Fibroblast of upper back skin (primary cell): ENCODE results near the gene GPD1.

Experiments
- DNase-seq: peaks from one replicate; pipeline ENCODE4 v3.0.0-alpha.2; 2013

GPD1 gene

DNA sequence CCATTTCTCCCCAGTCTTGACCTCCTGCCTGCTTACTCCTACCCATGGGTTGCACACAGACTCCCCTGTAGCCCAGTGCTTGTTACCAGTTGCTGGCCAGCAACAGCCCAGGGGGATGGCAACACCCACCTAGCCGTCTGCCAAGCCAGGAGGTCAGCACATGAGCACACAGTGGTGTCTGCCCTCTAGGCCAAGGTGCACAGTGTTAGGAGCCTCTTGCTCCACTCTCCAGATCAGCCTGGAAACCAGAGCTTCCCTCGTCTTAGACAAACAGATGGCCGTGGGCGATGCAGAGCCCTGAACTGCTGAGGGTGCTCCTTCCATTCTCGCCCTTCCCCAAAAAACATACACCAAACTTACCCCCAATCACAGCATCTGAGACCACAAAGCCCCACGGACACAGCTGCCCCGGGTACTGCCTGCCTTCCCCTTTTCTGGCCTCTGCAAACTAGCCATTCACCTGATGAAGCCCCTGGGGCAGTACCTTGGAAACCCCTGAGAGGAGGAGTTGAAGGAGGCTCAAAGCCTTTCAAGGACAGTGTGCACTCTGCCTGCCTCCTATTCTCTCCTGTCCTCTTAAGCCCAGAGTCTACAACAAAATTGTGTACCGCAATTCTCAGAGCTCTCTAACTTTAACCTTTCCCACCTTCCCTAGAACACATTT, 1.0 kb upstream of the GPD1 start:
- DNase-seq: no peak

DNA sequence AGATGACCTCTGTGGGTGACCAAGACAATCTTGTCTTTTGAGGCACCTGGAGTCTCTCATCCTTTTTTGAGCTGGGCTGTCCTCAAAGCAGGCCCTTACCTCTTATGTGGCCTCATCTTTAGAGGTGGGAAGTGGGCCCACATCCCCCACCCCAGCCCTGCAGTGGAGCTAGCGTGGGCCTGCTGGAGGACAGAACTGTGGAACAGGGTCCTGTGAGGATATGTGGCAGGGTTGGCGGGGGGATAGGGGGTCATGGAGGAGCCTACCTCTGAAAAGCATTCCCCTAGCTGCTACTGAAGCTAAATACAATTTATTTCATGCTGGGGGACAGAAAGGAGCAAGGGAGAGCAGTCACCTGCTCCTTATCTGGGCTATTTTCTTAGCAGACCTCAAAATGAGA, 457 bp upstream of the GPD1 start:
- no peak for DNase-seq

DNA sequence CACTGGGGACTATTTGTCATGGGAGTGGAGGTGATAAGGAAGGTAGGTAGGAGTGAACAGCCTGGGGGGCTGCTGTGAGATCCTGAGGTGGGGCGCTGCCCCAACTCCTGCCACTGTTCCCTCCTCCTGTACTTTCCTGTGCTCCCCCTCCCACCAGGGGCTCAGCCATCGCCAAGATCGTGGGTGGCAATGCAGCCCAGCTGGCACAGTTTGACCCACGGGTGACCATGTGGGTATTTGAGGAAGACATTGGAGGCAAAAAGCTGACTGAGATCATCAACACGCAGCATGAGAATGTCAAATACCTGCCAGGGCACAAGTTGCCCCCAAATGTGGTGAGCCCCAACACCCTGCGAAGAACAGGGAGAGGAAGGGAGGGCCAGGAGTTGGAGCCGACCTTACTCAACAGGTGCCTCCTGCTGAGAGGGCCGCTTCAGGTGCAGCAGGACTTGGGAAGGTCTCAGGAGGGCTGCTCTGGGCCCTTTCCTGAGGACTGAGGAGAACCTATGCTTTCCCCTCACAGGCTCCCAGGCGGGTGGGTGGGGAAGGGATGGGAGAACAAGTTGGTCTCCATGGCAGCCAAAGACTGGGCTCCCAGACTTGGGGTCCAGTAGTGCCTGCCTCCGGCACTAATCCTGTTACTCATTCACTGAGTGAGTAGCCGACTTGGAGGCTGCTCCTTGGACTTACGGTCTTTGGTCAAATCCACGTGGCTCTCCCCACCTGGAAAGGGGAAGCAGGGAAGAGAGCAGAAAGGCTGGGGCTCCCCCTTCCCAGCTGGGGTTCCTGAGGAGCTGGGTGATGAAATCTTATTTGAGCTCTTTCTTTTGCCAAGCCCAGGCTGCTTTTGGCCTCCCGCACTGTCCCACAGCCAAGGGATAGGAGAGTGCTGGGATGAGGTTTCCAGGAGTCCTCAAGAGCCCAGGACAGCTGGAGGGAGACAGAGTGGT, 884 bp downstream of the GPD1 start:
- no peak for DNase-seq

DNA sequence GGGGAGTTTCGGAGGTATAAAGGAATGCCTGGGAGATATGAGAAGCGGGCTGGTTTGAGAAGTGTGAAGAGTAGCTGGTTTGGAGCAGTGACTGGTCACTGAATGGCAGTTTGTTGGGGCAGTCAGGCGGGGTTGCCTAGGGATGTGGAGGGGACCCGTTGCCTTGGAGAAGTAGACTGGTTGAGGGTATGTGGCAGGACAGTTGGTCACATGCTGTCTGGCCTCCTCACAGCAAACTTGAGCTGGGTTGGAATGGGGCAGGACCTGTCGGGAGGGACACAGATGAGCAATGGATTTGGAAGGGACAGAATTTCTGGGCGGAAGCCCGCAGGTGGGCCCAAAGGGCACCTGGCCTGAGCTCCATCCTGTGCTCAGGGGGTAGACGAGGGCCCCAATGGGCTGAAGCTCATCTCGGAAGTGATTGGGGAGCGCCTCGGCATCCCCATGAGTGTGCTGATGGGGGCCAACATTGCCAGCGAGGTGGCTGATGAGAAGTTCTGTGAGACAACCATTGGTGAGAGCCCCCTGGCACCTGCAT, 2.2 kb downstream of the GPD1 start:
- DNase-seq: no peak

DNA sequence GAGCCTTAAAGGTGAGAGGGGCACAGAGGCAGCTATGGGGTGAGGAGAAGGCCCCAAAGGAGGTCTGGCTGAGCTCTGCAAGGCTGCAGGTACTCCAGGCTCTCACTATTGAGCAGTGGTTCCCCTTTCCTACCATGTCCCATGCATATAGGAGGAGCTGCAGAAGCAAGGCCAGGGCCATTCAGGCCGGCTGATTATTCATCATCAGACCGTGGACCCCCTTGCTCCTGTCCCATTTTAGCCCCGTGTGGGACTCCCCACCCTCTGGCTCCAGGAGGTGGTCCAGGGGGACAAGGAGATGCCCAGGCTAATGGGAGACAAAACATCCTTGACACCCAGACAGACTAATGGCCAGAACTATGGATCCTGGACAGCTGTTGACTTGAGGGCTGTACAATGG, 3.1 kb downstream of the GPD1 start:
- no peak for DNase-seq

DNA sequence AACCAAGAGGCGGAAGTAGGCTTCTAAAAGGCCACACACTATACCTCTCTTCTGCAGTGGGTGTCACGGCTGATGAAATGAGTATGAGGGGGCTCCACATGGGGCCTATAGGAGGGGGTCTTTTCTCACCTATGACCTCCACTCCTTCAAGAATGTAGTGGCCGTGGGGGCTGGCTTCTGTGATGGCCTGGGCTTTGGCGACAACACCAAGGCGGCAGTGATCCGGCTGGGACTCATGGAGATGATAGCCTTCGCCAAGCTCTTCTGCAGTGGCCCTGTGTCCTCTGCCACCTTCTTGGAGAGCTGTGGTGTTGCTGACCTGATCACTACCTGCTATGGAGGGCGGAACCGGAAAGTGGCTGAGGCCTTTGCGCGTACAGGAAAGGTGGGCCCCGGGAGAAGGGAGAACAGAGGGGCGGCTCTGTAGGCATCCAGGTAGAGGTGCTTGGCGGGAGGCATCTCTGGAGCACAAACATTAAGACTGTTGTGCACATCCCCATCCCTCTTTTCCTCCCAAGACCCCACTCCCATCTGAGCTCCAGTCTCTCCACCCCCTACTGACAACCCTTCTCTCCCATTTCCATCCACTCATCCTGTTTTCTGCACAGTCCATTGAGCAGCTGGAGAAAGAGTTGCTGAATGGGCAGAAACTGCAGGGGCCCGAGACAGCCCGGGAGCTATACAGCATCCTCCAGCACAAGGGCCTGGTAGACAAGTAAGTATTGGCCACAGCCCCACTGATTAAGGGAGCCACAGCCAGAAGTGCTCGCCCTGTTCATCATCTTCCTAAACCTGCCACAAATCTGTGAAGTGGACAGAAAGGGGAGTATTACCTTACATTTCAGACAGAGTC, 3.8 kb downstream of the GPD1 start:
- DNase-seq: no peak

DNA sequence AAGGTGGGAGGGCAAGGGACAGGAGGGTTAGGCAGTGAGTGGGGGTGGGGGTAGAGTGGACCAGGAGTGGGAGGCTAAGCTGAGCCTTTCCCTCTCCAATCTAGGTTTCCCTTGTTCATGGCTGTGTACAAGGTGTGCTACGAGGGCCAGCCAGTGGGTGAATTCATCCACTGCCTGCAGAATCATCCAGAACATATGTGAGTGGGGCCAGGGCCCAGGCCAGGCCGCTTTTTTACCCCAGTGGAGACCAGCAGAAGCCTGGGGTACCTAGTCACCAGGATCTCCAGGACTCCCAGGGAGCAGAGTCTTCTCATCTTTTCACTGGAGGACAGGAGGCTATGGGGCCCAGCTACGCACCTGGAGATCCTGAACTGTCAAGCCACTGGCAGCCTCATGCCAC, 5.5 kb downstream of the GPD1 start:
- DNase-seq: no peak

DNA sequence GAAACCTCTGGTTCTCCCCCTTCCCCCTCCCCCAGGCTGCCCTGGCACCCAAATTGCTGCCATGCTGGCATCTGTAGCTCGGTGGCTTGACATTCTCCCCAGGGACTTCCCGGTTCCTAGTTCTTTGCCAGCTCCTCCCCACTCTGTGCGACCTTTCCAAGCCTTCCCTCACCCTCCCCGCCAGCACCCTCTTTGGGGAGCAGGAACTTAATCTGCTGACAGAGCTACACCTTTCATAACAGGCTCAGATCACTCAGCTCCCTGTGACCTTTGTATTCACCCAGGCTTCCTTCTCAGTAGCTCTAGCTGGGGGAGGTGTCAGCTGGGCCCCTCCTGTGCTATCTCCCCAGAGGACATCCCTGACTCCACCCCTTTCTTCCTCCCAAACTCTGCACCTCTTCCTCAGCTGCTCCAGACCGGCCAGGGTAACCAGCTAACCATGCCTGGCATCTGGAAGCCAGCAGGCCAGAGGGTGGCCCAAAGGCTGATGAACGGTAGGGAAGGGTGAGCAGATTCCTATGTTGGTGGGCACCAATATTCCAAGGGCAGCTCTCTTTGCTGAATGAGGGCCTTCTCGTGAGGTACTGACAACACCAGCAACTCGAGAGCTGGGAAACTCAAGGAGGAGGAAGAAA, 6.4 kb downstream of the GPD1 start:
- no peak for DNase-seq

DNA sequence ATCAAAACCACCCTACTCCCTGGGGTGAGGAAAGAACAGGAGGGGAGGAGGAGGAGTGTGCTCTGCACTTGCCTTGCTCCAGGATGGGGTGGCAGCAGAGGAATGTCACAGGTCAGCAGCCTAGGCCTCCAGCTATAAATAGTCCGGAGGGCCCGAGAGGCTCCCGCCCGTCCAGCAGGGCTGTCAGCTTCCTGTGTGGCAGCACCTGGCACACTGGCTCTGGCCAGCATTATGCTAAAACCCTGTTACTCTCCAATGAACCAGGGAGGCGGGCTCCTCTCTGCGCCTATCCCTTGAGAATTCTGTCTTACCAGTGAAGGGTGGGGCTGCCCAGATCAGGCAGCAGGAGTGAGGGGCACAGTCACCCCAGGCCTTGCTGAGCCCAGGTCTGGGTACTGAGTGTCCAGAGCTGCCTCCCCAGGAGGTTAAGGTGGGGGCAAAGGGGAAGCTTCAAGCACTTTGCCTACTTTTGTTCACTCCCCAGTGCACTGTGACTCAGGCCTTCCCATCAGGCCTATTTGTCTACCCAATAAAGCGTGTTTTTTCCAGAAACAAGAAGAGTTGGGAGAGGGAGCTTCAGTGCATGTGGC, 7.0 kb downstream of the GPD1 start:
- DNase-seq: peak; percentile 8

DNA sequence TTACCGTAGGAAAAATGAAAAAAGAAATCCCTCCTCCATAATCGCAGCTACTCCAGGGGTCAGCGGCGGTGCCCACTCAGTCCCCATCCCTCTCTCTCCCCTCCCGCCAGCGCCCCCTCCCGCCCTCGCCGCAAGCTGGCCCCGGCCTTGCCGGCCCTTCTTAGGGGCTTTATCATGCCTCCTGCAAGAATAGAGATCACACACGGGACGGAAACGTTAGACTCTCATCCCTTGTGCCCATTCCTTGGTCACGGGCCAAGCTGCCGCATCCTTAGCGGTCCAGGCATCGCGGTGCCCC, 7.5 kb downstream of the GPD1 start:
- no peak for DNase-seq

DNA sequence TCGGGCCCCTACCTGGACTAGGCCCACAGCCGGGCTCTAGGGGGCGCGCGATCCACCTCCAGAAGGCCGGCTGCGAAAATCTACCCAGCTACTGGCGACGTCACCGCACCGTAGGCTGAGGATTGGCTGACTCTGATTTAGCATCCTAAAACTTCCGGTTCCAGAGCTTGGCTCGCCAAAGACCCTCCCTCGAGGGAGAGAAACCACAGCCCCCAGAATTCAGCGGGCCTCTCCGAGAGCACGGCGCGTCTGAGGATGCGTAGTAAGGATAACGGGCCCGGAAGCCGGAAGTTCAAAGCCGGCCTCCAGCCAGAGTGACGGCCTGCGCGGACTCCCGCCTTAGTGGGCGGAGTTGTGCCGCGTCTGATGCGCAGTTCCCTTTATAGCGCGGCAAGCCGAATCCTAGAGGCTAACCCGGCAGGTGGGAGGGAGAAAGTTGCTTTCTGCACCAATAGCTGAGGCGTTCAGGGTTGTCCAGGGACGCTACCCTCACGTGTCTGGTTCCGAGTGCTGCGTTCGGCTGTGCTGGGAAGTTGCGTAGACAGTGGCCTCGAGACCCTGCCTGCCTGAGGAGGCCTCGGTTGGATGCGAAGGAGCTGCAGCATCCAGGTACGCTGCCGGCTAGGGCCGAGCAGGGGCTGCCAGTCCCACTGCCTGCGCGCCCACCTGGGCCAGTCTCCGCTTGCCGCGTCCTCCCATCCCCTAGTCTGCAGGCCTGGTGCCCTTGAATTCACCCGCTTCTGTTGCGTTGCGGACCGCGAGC, 8.1 kb downstream of the GPD1 start, which contains the start of gene COX14:
Gene COX14 (plus strand): TSS at position 544 of the 763 bp plus-strand sequence. CDS start 7,808 bp downstream, outside the sequence.
- DNase-seq: peak; percentile 100

DNA sequence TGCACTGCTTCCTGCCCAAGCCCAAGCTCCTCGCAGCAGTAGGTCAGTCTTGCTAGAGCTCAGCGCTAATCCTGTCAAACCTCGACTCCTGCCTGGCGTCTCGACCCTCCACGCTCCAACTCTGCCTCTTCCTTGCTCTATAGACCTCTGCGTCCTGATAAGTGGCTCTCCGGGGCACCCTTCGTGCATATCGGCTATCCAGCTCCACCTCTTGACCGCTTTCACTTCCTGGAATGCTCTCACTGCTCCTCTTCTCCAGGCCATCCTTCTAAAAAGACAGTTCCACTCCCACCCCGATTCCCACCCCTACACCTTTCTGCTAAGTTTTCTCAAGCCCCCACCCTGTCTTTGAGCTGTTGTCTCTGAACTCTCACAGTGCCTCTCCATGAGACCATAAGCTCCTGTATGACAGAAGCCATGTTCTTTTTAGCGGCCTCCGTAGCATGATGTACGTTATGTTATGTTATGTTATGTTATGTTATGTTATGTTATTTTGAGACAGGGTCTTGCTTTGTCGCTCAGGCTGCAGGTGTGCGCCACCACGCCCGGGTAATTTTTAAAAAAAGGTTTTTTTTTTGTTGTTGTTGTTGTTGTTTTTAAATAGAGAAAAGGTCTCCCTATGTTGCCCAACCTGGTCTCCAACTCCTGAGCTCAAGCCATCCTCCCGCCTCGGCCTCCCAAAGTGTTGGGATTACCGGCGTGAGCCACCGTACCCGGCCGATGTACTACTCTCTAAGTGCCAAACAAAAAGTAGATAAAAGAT, 8.8 kb downstream of the GPD1 start:
- no peak for DNase-seq

DNA sequence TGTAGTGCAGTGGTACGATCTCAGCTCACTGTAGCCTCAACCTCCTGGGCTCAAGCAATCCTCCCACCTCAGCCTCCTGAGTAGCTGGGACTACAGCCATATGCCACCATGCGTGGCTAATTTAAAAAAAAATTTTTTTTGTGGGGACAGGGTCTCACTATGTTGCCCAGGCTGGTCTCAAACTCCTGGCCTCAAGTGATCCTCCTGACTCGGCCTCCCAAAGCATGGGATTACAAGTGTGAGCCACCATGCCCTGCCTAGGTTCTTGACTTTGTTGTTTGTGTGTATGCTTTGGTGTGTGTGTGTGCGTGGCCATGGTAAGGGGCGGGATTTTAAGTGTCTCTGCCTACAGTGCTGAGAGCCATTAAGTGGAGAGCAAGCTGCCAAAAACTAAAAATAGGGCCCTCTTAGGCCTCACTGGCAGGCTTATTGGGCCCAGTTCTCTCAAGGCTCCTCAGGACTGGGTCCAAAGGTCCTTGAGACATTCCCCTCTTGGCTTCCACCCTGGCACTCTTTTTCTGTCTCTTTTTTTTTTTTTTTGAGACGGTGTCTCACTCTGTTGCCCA, 13.3 kb downstream of the GPD1 start:
- no peak for DNase-seq

DNA sequence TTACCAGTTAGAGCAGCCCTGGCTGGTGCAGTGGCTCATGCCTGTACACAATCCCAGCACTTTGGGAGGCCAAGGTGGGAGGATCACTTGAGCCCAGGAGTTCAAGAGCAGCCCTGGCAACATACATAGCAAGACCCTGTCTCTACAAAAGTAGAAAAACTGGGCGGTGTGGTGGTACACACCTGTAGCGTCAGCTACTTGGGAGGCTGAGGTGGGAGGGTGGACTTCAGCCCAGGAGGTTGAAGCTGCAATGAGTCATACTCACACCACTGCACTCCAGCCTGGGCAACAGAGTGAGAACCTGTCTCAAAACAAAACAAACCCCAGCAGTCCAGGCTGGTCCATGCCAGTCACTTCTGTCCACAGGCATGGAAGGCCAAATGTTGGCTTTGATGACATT, 15.6 kb downstream of the GPD1 start:
- DNase-seq: no peak

DNA sequence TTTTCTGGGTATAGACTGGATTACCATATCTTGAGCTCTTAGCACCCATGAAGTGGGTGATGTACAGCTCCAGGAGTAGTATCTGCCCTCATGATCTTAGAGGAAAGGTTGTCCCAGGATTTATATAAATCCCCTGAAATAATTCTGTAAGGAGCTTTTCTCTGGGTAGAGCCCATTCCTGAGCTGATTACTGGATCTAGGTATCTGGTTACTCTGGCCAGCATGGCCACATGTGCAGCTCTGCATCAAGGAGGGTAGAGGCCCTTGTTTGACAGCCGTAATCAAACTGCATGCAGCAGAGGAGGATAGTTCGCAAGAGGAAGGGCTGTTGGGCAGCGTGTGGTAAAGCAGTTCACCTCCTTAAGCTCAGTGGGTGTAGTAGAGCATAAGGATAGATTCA, 16.7 kb downstream of the GPD1 start:
- no peak for DNase-seq

DNA sequence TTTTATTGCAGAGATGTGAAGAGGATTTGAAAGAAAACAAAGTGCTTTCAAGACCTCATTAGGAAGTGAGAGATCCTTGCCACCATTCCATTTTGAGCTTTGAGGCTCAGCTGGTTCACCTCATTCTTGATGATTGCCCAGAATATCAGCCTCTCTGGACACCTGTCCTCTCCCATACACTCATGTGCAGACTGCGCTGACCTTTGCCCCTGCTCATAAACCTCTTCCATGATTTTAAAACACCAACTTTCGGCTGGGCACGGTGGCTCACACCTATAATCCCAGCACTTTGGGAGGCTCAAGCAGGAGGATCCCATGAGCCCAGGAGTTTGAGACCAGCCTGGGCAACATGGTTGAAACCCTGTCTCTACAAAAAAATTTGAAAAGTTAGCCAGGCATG, 17.1 kb downstream of the GPD1 start:
- no peak for DNase-seq

DNA sequence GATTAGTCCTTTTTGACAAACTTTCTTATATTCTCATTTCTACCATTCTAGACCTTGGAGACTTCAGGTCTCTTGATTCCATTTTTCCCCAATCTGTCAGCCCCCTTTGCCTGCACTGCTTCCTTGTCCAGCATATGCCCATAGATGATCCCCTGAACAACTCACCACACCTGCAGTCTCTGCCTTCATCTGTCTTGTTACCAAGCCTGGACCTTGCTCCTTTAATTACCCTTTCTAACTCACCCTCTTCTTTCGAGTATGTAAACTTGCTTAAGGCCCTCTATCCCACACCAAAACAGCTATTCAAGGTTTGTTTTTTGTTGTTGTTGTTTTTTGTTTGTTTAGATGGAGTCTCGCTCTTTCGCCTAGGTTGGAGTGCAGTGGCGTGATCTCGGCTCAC, 17.8 kb downstream of the GPD1 start:
- no peak for DNase-seq

DNA sequence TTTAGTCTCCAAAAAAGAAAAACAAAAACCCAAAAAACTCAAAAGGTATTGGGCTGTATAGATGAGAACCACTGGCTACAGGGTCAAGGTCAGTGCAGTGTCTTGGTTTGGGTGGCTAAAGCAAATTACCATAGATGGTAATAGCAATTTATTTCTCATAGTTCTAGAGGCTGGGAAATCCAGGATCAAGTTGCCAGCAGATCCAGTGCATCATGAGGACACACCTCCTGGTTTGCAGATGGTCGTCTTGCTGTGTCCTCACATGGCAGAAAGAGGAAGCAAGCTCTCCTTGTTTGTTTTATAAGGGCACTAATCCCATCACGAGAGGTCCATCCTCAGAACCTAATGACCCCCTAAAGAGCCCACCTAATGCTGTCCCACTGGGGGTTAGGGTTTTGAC, 19.4 kb downstream of the GPD1 start:
- DNase-seq: no peak

DNA sequence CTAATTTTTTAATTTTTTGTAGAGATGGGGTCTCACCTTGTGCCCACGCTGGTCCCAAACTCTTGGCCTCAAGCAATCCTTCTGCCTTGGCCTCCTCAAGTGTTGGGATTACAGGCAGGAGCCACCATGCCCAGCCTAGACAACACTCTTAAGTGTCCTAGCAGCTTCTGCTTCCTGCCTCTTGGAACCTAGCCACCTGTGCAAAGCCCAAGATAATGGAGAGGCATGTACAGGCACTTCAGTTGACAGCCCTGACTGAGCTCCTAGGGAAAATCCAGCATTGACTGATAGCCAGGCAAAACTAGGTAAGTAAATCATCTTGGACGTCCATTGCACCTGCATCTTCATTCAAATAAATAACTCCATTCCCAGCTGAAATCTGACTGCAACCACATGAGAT, 23.7 kb downstream of the GPD1 start:
- no peak for DNase-seq

DNA sequence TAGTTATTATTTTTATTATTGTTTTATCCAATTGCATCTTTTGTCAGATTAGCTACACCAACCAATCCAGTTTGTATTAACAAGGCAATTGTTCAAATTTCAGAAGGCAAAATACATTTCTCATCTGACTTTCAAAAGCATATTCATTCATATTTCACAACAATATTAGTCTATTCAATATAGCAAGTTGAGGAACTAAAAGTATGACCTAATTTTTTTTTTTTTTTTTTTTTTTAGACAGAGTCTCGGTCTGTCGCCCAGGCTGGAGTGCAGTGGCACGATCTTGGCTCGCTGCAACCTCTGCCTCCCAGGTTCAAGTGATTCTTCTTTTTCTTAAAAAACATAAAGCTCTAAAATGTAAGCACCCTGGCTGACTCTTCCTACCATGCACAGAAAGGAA, 25.5 kb downstream of the GPD1 start:
- no peak for DNase-seq
